ENCODE data around the gene MRRF. TPM values are rescaled to one million over a fixed set of nuclear protein-coding genes. Genes with fewer than 3 reads are reported as not detected.

Gene MRRF
- total and polyA plus RNA-seq, 2 of the 4 experiments (the other 2 are of a cell fraction): 32.1 to 38.0 TPM

DNA sequence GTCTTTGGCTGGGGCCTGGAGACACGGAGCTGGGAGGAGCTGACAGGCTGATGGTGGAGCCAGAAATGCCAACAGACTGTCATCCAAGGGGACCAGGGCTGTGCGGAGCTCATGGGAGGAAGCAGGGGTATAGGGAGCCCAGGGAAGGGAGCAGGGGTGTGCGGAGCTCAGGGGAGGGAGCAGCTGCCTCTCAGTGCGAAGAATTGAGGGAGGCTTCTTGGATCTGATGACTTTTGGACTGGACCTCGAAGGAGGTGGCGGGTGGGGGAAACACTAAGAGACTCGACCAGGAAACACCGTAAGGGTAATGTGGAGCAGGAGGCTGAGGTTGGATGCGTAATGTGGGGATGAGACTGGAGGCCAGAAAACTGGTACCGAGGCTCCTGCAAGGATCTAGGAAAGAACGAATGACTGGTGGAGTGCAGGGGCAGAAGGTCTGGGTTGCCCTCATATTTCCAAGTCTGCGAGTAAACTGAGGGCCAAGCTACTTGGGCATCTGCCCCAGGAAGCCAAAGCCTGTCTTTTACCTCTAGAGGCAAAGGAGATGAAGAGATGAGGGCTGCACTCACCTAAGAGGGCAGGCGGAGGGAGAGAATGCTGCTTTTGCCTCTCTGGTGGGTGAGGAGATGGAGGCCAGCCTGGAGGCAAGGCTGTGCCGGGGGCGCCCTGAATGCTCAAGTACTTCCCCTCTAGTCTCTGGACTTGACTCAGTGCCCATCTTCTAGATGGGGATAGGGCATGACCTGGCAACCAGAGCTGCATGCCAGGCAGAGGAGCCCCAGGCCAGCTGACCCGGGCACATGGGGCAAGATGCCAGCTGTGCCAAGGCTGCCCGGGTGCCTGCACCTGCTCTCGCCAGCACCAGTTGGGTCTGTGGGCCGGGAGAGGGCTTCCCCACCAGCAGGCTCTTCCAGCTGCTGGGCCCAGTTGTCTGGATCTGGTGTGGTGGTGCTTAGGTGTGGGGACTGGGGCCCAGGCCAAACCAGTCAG, 108.5 kb downstream of the MRRF start:
- Histone ChIP-seq H3K9me3 (ENCODE audit: control insufficient read depth, insufficient read depth, low read length) (no peaks in the 10 kb centered on the region), H2BK5ac (ENCODE audit: low read depth, low read length, poor library complexity, severe bottlenecking) (no peak overlapping the region), H3K23ac (ENCODE audit: low read depth, low read length) (no peak overlapping the region), H3K79me1 (ENCODE audit: low read depth in 1 of 2, low read length in 2 of 2) (peaks cover 39 to 70% of the 10 kb centered on the region in 2 experiments; a peak in 3 of 4 replicates), H3K27me3 (ENCODE audit: control insufficient read depth, insufficient read depth, low read length) (no peaks in the 10 kb centered on the region), H2AFZ (replicated peaks; ENCODE audit: low read length, poor library complexity) (peak overlapping the region; percentile 2), H4K8ac (ENCODE audit: low read depth in 2 of 2, low read length in 2 of 2) (peak overlapping the region in 1 of 2 experiments; percentile 2; a peak in 3 of 4 replicates), H4K20me1 (ENCODE audit: insufficient read depth, low read length) (no peaks in the 10 kb centered on the region), H2AK9ac (replicated peaks; ENCODE audit: low read depth, low read length, poor library complexity) (no peak overlapping the region), H3K4ac (ENCODE audit: low read depth, low read length) (peak overlapping the region; percentile 20; the same call in 1 of the 2 replicates), H4K91ac (ENCODE audit: insufficient read depth, low read depth, low read length) (peak overlapping the region; percentile 67; the same call in 1 of the 2 replicates), H3K9me1 (ENCODE audit: insufficient read depth, low read length) (peaks cover 44% of the 10 kb centered on the region), H4K5ac (ENCODE audit: low read depth, low read length) (0 out of 2 replicates have a peak overlapping the region, but pooled peaks have one; percentile 9), H3K4me2 (ENCODE audit: low read depth, low read length) (peak overlapping the region; percentile 45; the same call in 1 of the 2 replicates), H3K56ac (ENCODE audit: extremely low read depth, insufficient read depth, low read length) (no peak overlapping the region), H2BK20ac (ENCODE audit: low read depth, low read length) (peak overlapping the region; percentile 42; the same call in 1 of the 2 replicates), H2BK120ac (ENCODE audit: low read depth, low read length) (no peak overlapping the region), H3K4me3 (ENCODE audit: insufficient read depth, low read depth, low read length) (no peak overlapping the region), H3K18ac (ENCODE audit: low read depth, low read length) (no peak overlapping the region), H3K27ac (ENCODE audit: insufficient read depth, low read length) (0 out of 2 replicates have a peak overlapping the region, but pooled peaks have one; percentile 11), H2BK15ac (ENCODE audit: low read depth, low read length) (no peak overlapping the region; the same call in 2 of the 3 replicates), H3K4me1 (ENCODE audit: control insufficient read depth, insufficient read depth, low read length) (peaks cover 51% of the 10 kb centered on the region), H3K36me3 (ENCODE audit: control insufficient read depth, insufficient read depth, low read length) (peaks cover 11% of the 10 kb centered on the region), H2AK5ac (ENCODE audit: low read depth, low read length) (peak overlapping the region; percentile 44), H3K14ac (replicated peaks; ENCODE audit: low read depth, low read length) (no peak overlapping the region), H3K9ac (ENCODE audit: low read depth, low read length) (0 out of 2 replicates have a peak overlapping the region, but pooled peaks have one; percentile 4)
- POLR2A ChIA-PET (ENCODE audit: unreplicated experiment): no interaction called here
- ATAC-seq (ENCODE audit: low read depth): no peak
- dilution Hi-C loops (cut with HindIII; ENCODE audit: low sequenced_read_pairs, unreplicated experiment) (no loop called here), intact Hi-C loops (cut with micrococcal nuclease) (no loop called here), in situ Hi-C loops (cut with MboI; ENCODE audit: low sequenced_read_pairs) (loop anchor here (10.0 kb wide), 1 partner anchor 442 kb away; no protein-coding TSS in a partner anchor)
- no peak for TF ChIP-seq POLR2A (IDR thresholded peaks at IDR 0.05; ENCODE audit: low read depth, low read length)
- TF ChIP-seq RCOR1 (IDR thresholded peaks at IDR 0.05; ENCODE audit: insufficient replicate concordance, low read length): no peak
- no peak for TF ChIP-seq CHD1 (IDR thresholded peaks at IDR 0.05; ENCODE audit: low read depth, low read length)
- TF ChIP-seq, protein P1, sequence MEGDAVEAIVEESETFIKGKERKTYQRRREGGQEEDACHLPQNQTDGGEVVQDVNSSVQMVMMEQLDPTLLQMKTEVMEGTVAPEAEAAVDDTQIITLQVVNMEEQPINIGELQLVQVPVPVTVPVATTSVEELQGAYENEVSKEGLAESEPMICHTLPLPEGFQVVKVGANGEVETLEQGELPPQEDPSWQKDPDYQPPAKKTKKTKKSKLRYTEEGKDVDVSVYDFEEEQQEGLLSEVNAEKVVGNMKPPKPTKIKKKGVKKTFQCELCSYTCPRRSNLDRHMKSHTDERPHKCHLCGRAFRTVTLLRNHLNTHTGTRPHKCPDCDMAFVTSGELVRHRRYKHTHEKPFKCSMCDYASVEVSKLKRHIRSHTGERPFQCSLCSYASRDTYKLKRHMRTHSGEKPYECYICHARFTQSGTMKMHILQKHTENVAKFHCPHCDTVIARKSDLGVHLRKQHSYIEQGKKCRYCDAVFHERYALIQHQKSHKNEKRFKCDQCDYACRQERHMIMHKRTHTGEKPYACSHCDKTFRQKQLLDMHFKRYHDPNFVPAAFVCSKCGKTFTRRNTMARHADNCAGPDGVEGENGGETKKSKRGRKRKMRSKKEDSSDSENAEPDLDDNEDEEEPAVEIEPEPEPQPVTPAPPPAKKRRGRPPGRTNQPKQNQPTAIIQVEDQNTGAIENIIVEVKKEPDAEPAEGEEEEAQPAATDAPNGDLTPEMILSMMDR (conservative IDR thresholded peaks at IDR 0.05; ENCODE audit: low read depth, low read length): no peak
- TF ChIP-seq, protein P2, sequence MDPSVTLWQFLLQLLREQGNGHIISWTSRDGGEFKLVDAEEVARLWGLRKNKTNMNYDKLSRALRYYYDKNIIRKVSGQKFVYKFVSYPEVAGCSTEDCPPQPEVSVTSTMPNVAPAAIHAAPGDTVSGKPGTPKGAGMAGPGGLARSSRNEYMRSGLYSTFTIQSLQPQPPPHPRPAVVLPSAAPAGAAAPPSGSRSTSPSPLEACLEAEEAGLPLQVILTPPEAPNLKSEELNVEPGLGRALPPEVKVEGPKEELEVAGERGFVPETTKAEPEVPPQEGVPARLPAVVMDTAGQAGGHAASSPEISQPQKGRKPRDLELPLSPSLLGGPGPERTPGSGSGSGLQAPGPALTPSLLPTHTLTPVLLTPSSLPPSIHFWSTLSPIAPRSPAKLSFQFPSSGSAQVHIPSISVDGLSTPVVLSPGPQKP (IDR thresholded peaks at IDR 0.05; ENCODE audit: borderline replicate concordance, low read depth, low read length): no peak
- BruUV-seq (replicated peaks): no TSS peak
- CTCF ChIA-PET: interaction anchor here (0.5 kb wide), 1 partner anchor 72 kb away, joined by 3 read pairs; no protein-coding TSS in a partner anchor
- WGBS, 2 experiments (ENCODE audit: extremely low coverage in 2 of 2, insufficient read length in 1 of 2): 81% methylated on average over 8 of the region's 19 CpGs; no CpG with 5 or more reads in 1 of the 2 experiments
- no peak for DNase-seq

Measured in IMR-90 (cell line).